NB4 (cell line): ENCODE measurements around the gene ZBTB4.

Source experiments
- CTCF ChIP-seq: IDR thresholded peaks from one replicate; pipeline ENCODE4 v1.5.1; 2012; ENCODE audit warnings: low read depth, low read length
- MAX ChIP-seq: IDR thresholded peaks from 2 replicates; pipeline ENCODE4 v1.6.1; 2011; ENCODE audit warnings: low read depth, low read length
- MYC ChIP-seq: IDR thresholded peaks from 2 replicates; pipeline ENCODE4 v1.6.1; 2011; ENCODE audit warnings: low read depth, low read length
- POLR2A ChIP-seq: IDR thresholded peaks from 2 replicates; pipeline ENCODE4 v1.6.1; 2011; ENCODE audit warnings: mild to moderate bottlenecking; ENCODE audit not compliant: insufficient read length; ENCODE audit errors: extremely low read depth

GRCh38 chr17:7411427-7411750 lies 68.0 kb downstream of the ZBTB4 start:
- TF ChIP-seq CTCF (no peak), POLR2A (no peak), MAX (no peak), MYC (no peak)
